ENCODE data around the gene PTPRE. TPM values are rescaled to one million over a fixed set of nuclear protein-coding genes. Genes with fewer than 3 reads are reported as not detected.

Gene PTPRE
- total and polyA plus RNA-seq, 4 donors, result 30.9 to 46.9 (median 37.2) TPM

DNA sequence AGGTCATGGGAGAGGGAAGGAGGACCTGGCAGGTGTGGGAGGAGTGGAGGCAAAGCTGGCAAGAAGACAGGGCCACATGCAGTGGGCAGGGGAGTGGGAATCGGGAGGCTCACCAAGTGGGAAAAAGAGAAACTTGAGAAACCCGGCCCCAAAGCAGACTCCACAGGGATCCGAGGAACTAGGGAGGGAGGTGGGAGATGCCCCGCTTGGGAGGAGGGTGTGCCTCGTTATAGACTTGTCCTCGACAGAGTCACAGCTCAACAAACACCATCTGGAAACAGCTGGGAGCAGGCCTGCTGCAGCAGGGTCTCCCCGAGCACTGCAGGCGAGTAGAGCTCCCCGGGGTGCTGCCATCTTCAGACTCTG lies 164.5 kb downstream of the PTPRE start:
- Histone ChIP-seq H3K4me1 (ENCODE audit: control insufficient read depth, insufficient read depth, low read length) (peaks cover 9% of the 10 kb centered on the region), H3K4me3 (ENCODE audit: low read depth, low read length) (no peak overlapping the region), H3K27ac (ENCODE audit: low read depth, low read length) (peak overlapping the region; percentile 6), H3K9me3 (ENCODE audit: control insufficient read depth, insufficient read depth, low read length) (no peaks in the 10 kb centered on the region), H3K27me3 (ENCODE audit: control insufficient read depth, insufficient read depth, low read length) (no peaks in the 10 kb centered on the region), H3K36me3 (ENCODE audit: control insufficient read depth, insufficient read depth, low read length) (peaks cover 57% of the 10 kb centered on the region)
- no peak for DNase-seq (ENCODE audit: low read depth in 4 of 6, low spot score in 6 of 6)
- 45% methylated on average over 8 of the region's 9 CpGs for WGBS (ENCODE audit: insufficient coverage)

DNA sequence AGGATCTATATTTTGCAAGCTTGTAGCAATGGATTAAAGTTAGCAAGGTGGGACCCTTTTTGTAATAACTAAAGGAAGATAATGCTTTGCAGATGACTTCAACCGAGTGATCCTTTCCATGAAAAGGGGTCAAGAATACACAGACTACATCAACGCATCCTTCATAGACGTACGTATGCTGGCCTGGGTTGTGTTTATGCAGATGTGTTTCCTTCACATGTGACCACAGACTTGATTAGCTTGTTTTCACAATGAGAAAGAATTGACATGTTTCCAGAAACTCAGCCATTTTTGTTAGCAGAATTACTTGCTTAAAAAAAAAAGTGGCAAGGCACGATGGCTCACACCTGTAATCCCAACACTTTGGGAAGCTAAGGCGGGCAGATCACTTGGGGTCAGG lies 165.1 kb downstream of the PTPRE start:
- Histone ChIP-seq H3K27me3 (ENCODE audit: control insufficient read depth, insufficient read depth, low read length) (no peaks in the 10 kb centered on the region), H3K27ac (ENCODE audit: low read depth, low read length) (no peak overlapping the region), H3K36me3 (ENCODE audit: control insufficient read depth, insufficient read depth, low read length) (peaks cover 57% of the 10 kb centered on the region), H3K4me3 (ENCODE audit: low read depth, low read length) (no peak overlapping the region), H3K9me3 (ENCODE audit: control insufficient read depth, insufficient read depth, low read length) (no peaks in the 10 kb centered on the region), H3K4me1 (ENCODE audit: control insufficient read depth, insufficient read depth, low read length) (peaks cover 9% of the 10 kb centered on the region)
- 83% methylated on average over 1 of the region's 6 CpGs for WGBS (ENCODE audit: insufficient coverage)
- peak in 1 of 6 donors; percentile 47 for DNase-seq (ENCODE audit: low read depth in 4 of 6, low spot score in 6 of 6)

DNA sequence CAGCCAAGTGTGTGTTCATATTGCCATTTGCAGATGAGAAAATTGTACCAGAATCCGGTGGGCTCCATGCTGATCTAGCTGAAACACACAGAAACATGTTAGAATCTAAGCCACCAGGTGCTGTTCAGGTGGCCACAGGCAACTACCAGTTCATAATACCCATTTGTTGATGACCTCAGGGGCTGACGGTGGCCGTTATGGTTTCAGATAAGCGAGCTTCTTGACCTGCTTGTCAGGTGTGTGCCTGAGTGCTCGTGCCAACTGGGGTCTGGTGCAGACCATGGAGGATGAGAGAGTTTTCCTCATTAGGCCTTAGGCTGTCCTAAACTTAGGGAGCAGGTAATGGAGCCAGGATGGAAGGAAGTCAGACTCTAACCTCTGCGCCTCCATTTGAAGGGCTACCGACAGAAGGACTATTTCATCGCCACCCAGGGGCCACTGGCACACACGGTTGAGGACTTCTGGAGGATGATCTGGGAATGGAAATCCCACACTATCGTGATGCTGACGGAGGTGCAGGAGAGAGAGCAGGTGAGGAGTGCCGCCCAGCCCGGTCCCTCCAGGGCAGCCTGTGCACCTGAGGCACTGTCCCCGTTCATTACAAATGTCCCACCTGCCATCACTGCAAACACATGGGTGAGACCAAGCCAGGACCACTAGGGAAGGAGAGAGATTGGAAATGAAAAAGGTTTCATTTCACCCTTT lies 166.2 kb downstream of the PTPRE start:
- H3K27ac ChIP-seq (ENCODE audit: low read depth, low read length), result no peak overlapping the region
- no peaks in the 10 kb centered on the region for H3K9me3 ChIP-seq (ENCODE audit: control insufficient read depth, insufficient read depth, low read length)
- H3K36me3 ChIP-seq (ENCODE audit: control insufficient read depth, insufficient read depth, low read length), result peaks cover 57% of the 10 kb centered on the region
- DNase-seq (ENCODE audit: low read depth in 4 of 6, low spot score in 6 of 6), result no peak
- no peaks in the 10 kb centered on the region for H3K27me3 ChIP-seq (ENCODE audit: control insufficient read depth, insufficient read depth, low read length)
- no peak overlapping the region for H3K4me3 ChIP-seq (ENCODE audit: low read depth, low read length)
- H3K4me1 ChIP-seq (ENCODE audit: control insufficient read depth, insufficient read depth, low read length), result peaks cover 9% of the 10 kb centered on the region
- 90% methylated on average over 6 of the region's 14 CpGs for WGBS (ENCODE audit: insufficient coverage)

DNA sequence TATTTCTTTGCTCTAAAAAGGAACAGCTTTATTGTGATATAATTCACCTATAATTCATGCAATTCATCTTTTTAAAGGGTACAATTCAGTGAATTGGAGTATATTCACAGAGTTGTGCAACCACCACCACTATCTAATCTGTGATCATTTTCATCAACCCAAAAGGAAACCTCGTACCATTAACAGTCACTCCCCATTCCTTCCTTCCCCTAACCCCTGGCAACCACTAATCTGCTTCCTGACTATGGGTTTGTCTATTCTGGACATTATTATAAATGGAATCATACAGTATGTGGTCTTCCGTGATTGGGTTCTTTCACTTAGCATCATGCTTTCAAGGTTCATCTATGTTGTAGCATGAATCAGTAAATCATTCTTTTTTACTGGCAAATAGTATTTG lies 167.0 kb downstream of the PTPRE start:
- Histone ChIP-seq H3K36me3 (ENCODE audit: control insufficient read depth, insufficient read depth, low read length) (peaks cover 56% of the 10 kb centered on the region), H3K27ac (ENCODE audit: low read depth, low read length) (no peak overlapping the region), H3K27me3 (ENCODE audit: control insufficient read depth, insufficient read depth, low read length) (no peaks in the 10 kb centered on the region), H3K4me1 (ENCODE audit: control insufficient read depth, insufficient read depth, low read length) (peaks cover 10% of the 10 kb centered on the region), H3K4me3 (ENCODE audit: low read depth, low read length) (no peak overlapping the region), H3K9me3 (ENCODE audit: control insufficient read depth, insufficient read depth, low read length) (no peaks in the 10 kb centered on the region)
- no peak for DNase-seq (ENCODE audit: low read depth in 4 of 6, low spot score in 6 of 6)
- no CpG with 5 or more reads among the region's 2 CpGs for WGBS (ENCODE audit: insufficient coverage)

DNA sequence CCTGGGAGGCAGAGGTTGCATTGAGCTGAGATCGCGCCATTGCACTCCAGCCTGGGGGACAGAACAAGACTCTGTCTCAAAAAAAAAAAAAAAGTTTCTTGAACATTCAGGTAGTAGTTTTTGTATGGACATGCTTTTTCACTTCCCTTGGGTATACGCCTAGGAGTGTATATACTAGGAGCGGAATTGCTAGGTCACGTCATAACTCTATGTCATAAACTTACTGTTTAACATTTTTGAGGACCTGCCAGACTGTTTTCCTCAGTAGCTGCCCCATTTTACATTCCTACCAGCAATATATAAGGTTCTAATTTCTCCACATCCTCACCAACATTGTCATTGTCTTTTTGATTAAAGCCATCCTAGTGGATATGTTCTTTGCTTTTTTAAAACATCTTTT lies 167.7 kb downstream of the PTPRE start:
- Histone ChIP-seq H3K36me3 (ENCODE audit: control insufficient read depth, insufficient read depth, low read length) (peaks cover 58% of the 10 kb centered on the region), H3K27me3 (ENCODE audit: control insufficient read depth, insufficient read depth, low read length) (no peaks in the 10 kb centered on the region), H3K4me1 (ENCODE audit: control insufficient read depth, insufficient read depth, low read length) (peaks cover 9% of the 10 kb centered on the region), H3K4me3 (ENCODE audit: low read depth, low read length) (no peak overlapping the region), H3K9me3 (ENCODE audit: control insufficient read depth, insufficient read depth, low read length) (no peaks in the 10 kb centered on the region), H3K27ac (ENCODE audit: low read depth, low read length) (no peak overlapping the region)
- no peak for DNase-seq (ENCODE audit: low read depth in 4 of 6, low spot score in 6 of 6)
- WGBS (ENCODE audit: insufficient coverage), result 92% methylated on average over 2 of the region's 5 CpGs

DNA sequence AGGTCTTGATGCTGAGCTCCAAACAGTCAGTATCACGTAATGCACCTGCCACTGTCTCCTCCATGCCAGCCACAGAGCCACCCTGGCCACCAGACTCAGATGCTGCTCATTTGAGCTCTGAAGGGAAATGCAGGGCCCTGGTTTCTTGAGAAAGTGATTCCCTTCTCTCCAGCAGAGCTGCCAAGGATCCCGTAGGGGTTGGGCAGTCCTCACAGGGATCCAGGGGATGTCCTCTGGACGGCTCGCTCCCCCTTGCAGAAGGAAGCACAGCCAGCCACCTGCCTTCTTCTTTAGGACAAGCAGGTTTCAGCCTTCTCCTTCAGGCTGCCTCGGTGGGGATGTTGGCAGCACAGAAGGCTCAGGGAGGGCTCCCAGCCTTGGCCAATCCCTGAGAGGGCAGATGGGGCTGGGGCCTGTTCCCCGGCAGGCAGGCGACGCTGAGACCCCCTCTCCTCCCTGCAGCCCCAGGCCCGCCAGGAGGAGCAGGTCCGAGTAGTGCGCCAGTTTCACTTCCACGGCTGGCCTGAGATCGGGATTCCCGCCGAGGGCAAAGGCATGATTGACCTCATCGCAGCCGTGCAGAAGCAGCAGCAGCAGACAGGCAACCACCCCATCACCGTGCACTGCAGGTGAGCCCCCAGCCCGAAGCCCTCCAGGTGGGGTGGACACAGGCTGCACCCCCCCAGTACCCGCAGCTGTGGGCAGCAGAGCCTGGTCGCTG lies 170.4 kb downstream of the PTPRE start:
- Histone ChIP-seq H3K4me1 (ENCODE audit: control insufficient read depth, insufficient read depth, low read length) (peaks cover 3% of the 10 kb centered on the region), H3K9me3 (ENCODE audit: control insufficient read depth, insufficient read depth, low read length) (no peaks in the 10 kb centered on the region), H3K4me3 (ENCODE audit: low read depth, low read length) (no peak overlapping the region), H3K36me3 (ENCODE audit: control insufficient read depth, insufficient read depth, low read length) (peaks cover 44% of the 10 kb centered on the region), H3K27ac (ENCODE audit: low read depth, low read length) (no peak overlapping the region), H3K27me3 (ENCODE audit: control insufficient read depth, insufficient read depth, low read length) (no peaks in the 10 kb centered on the region)
- DNase-seq (ENCODE audit: low read depth in 4 of 6, low spot score in 6 of 6), result no peak
- WGBS (ENCODE audit: insufficient coverage), result 89% methylated on average over 21 of the region's 21 CpGs

DNA sequence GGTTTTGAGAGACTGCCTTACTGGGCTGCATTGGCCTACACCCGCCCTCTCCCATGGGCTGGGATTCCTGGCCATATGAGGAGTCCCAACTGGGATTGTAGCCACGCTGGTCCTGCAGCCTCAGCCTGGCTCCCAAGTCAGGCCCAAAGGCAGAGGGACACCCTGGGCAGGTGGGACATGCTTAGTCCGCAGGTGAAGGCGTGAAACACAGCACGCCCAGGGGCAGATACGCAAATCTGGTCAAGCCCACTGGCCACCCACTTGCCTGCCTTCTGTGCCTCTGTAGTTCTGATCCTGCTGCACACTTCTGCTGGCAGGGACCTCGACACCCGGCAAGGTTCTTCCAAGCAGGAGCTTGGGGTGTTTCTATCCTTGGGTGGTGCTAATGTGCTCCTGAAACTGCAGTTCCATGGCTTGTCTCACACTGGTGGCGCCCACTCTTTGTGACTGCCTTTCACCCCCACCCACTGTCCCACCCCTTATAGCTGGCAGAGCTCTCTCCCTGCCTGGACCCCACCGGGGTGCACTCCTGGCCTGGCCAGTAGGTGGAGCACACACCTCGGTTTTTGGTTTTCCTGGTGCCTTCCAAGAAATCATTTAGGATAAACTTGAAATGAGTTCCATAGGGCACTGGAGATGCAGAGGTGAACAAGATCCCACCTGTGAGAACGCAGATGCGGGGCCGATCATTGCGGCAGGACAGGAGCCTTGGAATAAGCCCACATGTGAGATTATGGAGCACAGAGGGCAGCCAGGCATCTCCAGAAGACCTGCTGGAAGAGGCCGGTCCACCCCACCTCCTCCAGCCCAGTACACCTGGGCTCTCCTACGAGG lies 171.4 kb downstream of the PTPRE start:
- Histone ChIP-seq H3K27ac (ENCODE audit: low read depth, low read length) (no peak overlapping the region), H3K4me1 (ENCODE audit: control insufficient read depth, insufficient read depth, low read length) (peaks cover 3% of the 10 kb centered on the region), H3K27me3 (ENCODE audit: control insufficient read depth, insufficient read depth, low read length) (no peaks in the 10 kb centered on the region), H3K36me3 (ENCODE audit: control insufficient read depth, insufficient read depth, low read length) (peaks cover 39% of the 10 kb centered on the region), H3K9me3 (ENCODE audit: control insufficient read depth, insufficient read depth, low read length) (no peaks in the 10 kb centered on the region), H3K4me3 (ENCODE audit: low read depth, low read length) (no peak overlapping the region)
- WGBS (ENCODE audit: insufficient coverage), result 66% methylated on average over 13 of the region's 17 CpGs
- peak in 2 of 6 donors; percentile 51 to 75 for DNase-seq (ENCODE audit: low read depth in 4 of 6, low spot score in 6 of 6)

DNA sequence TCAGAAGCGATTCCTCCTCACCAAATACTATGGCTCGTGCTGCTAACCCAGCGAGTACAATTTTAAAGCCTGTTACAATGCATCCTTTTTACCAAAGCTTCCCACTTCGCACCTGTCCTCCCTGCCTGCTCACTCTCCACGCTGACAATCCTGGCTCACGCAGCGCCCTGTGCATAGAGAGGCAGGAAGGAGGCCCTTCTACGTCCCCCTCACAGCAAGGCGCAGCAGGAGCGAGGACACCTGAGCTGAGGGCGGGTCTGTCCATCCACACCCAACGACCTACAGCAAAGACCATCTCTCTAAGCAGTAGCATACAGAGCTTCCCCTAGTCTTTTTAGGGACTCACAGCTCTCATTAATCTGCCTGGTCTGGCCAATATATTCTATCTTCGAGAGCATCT lies 173.3 kb downstream of the PTPRE start:
- Histone ChIP-seq H3K36me3 (ENCODE audit: control insufficient read depth, insufficient read depth, low read length) (peaks cover 41% of the 10 kb centered on the region), H3K9me3 (ENCODE audit: control insufficient read depth, insufficient read depth, low read length) (no peaks in the 10 kb centered on the region), H3K27me3 (ENCODE audit: control insufficient read depth, insufficient read depth, low read length) (no peaks in the 10 kb centered on the region), H3K27ac (ENCODE audit: low read depth, low read length) (no peak overlapping the region), H3K4me1 (ENCODE audit: control insufficient read depth, insufficient read depth, low read length) (peaks cover 3% of the 10 kb centered on the region), H3K4me3 (ENCODE audit: low read depth, low read length) (no peak overlapping the region)
- no peak for DNase-seq (ENCODE audit: low read depth in 4 of 6, low spot score in 6 of 6)
- 76% methylated on average over 13 of the region's 13 CpGs for WGBS (ENCODE audit: insufficient coverage)

DNA sequence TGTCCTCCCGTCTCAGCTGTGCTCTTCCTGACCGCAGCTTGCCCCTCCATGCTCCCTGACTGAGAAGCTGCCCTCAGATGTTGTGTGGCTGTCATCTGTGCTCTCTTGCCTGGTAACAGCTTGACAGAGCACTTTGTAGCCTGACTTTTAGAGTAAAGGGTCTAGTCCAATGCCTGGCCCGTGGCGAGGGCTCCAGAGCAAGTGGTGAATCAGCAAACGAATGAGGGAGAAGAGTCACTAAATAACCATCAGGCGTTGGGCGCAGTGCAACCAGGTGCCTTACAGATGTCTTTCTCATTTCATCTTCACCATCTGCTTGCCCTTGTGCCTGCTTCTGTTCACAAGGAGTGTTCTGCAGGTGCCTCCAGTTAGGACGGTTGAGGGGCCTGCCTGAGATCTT lies 173.7 kb downstream of the PTPRE start:
- DNase-seq (ENCODE audit: low read depth in 4 of 6, low spot score in 6 of 6), result no peak
- H3K4me3 ChIP-seq (ENCODE audit: low read depth, low read length), result no peak overlapping the region
- 87% methylated on average over 8 of the region's 8 CpGs for WGBS (ENCODE audit: insufficient coverage)
- H3K27ac ChIP-seq (ENCODE audit: low read depth, low read length), result no peak overlapping the region
- no peaks in the 10 kb centered on the region for H3K9me3 ChIP-seq (ENCODE audit: control insufficient read depth, insufficient read depth, low read length)
- no peaks in the 10 kb centered on the region for H3K27me3 ChIP-seq (ENCODE audit: control insufficient read depth, insufficient read depth, low read length)
- H3K36me3 ChIP-seq (ENCODE audit: control insufficient read depth, insufficient read depth, low read length), result peaks cover 41% of the 10 kb centered on the region
- H3K4me1 ChIP-seq (ENCODE audit: control insufficient read depth, insufficient read depth, low read length), result peaks cover 3% of the 10 kb centered on the region

Data from spinal cord (tissue), 10 donors.